NCI-H524 treated with DMSO at 0.1 percent for 48 hours (cell line): Measurements from ENCODE around the gene MBOAT1.
"Not testable (repeated sequence)": the region's sequence is repeated elsewhere in the genome, so short reads cannot be mapped to it uniquely, and the experiment has no call there.

ENCODE experiments used
- DNase-seq: peaks from one replicate; lab custom pipeline; 2025; lab: John Stamatoyannopoulos, UW

The MBOAT1 gene, protein sequence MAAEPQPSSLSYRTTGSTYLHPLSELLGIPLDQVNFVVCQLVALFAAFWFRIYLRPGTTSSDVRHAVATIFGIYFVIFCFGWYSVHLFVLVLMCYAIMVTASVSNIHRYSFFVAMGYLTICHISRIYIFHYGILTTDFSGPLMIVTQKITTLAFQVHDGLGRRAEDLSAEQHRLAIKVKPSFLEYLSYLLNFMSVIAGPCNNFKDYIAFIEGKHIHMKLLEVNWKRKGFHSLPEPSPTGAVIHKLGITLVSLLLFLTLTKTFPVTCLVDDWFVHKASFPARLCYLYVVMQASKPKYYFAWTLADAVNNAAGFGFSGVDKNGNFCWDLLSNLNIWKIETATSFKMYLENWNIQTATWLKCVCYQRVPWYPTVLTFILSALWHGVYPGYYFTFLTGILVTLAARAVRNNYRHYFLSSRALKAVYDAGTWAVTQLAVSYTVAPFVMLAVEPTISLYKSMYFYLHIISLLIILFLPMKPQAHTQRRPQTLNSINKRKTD

DNA sequence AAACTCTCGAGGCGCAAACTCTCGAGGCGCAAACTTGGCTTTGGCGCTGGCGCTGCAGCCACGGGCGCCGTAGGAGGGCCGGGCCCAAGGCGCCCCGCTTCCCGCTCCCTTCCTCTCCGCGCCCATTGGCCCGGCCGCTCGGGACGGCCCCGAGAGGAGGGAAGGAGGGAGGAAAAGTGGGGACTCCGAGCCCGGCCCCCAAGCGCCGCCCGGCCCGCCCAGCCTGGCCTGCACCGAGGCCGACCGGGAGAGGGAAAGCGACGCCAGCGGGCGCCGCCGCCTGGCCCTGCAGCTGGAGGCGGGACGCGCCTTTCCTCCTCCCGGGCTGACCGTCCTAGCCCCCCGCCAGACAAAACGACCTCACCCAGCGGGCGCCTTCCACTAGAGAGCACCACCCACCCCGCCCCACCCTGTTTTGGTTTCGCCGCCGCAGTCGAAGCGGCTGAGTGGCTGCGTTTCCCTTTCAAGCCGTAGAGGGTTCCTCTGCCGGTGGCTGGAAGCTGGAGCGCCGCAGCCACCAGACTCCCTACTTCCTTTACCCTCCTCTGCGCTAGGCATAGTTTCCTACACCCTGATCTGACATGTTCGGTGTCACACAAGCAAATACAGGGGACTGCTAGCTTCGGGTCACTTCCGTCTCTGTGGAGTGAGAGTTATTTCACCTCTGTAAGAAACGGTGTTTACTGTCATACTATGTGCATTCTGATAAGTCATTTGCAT, at the start of gene MBOAT1:
Gene MBOAT1 (minus strand): TSS at position 78 of the 720 bp plus-strand sequence. CDS start 235 bp downstream, outside the sequence.
- peak; percentile 45 for DNase-seq

DNA sequence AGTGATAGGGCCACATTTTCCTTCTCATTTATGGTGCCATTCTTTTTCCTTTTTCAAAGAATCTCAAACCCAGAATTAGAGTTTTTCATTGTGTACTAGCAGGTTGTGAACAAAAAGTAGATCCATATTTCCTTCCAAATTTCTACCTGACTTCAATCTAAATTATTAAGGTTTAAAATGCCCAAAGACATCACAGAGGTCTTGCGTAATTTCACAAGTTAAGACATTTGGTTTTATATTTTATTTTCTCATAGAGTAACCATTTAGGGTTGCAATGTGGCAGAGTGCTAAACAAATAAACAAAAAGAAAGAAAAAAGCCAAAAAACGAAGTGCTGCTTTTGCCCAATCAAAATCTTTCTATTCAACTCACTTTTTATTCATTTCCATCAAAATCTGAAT, 49.4 kb upstream of the MBOAT1 start:
- no peak for DNase-seq

DNA sequence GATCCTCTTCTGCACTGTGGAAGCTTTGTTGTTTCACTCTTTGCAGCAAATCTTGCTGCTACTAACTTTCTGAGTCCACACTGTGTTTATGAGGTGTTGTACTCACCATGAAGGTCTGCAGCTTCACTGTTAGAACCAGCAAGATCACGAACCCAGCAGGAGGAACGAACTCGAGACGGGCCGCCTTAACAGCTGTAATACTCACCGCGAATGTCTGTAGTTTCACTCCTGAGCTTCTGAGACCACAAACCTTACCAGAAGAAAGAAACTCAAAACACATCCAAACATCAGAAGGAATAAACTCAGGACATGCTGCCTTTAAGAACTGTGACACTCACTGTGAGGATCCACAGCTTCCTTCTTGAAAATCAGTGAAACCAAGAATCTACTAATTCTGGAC, 48.1 kb upstream of the MBOAT1 start:
- no peak for DNase-seq

DNA sequence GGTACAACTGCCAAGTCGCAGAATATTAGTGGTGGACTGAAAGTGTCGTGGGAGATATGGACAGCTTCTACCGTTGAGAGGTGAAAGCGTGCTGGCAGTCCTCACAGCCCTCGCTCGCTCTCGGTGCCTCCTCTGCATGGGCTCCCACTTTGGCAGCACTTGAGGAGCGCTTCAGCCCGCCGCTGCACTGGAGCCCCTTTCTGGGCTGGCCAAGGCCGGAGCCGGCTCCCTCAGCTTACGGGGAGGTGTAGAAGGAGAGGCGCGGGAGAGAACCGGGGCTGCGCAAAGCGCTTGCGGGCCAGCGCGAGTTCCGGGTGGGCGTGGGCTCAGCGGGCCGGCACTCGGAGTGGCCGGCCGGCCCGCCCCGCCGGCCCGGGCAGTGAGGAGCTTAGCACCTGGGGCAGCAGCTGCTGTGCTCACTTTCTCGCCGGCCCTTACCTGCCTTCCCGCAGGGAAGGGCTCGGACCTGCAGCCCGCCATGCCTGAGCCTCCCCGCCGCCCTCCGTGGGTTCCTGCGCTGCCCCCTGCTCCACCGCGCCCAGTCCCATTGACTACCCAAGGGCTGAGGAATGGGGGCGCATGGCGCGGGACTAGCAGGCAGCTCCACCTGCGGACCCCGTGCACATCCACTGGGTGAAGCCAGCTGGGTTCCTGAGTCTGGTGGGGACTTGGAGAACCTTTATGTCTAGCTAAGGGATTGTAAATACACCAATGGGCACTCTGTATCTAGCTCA, 47.2 kb upstream of the MBOAT1 start:
- no peak for DNase-seq

DNA sequence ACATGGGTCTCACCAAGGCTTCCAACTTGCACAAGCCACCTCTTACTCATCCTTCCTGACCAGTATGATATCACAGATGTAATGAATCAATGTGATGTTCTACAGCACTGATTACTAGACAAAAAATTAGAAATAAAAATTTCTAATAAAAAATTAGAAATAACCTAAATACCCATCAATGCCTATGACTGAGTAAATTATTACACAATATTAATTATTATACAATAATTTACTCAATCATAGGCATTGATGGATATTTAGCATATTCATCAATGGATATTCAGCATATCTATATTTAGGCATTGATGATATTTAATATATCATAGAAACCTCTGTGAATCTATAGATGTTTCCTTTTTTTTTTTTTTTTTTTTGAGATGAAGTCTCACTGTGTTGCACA, 43.2 kb upstream of the MBOAT1 start:
- no peak for DNase-seq

DNA sequence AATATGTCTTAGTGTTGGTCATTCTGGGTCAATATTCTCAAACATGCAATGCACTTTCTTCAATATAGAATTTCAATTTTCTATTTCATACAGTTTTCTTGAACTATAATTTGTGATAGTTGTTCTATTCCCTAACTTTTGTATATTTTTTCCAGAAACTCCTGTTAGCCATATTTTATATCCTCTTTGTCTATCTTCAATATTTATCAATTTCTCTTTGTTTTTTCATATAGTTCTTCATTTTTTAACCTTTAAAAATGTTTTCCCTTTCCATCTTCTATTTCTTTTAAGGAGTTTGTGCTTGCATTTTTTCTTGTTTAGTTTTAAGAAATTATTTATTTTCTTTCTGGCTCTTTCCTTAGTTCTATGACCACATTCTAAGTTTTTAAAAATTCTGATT, 42.0 kb upstream of the MBOAT1 start:
- DNase-seq = no peak

DNA sequence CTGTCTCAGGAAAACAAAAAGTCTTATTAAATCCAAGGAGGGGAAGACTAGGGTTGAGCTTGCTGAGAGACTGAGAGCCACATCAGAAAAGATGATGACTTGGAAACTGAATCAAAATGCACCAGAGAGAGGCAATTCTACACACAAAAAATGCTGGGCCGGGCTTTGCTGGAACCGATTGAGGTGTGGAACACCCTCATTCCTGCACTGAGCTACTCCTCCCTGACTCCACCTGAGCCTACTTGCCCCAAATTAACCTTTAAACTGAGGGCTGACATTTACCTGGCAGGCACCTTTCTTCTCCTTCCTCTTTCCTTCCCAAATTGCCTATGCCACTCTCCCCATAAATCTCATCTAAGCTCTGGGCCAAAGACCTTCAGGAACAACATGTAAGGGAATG, 40.8 kb upstream of the MBOAT1 start:
- DNase-seq = no peak

DNA sequence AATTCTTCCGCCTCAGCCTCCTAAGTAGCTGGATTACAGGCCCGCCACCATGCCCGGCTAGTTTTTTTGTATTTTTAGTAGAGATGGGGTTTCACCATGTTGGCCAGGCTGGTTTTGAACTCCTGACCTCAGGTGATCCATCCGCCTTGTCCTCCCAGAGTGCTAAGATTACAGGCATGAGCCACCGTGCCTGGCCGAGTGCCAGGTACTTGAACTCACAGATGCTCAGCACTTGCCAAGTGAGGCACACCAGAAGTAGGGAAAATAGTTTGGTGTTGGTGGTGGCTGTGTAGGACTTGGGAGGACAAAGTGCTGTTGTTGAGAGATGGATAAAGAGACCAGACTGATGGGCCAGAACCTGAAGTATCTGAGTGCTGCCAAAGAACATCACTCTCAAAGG, 40.0 kb upstream of the MBOAT1 start:
- no peak for DNase-seq

DNA sequence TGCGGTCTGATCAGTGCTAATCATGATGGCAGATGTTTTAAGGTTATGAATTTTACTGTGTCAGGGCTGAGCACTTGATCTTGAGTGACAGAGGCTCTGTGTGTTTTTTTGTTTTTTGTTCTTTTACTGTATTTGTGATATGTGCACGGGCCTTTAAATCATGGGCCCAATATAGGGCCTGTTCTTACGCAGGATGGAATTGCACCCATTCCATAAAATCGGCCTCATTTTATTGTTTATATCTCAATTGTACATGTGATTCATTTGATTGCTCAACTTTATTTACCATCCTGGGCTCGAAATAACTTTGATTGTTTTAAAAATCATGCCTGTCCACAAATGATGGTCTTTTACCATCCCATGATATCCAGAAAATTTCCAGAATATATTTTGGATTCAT, 39.3 kb upstream of the MBOAT1 start:
- no peak for DNase-seq

DNA sequence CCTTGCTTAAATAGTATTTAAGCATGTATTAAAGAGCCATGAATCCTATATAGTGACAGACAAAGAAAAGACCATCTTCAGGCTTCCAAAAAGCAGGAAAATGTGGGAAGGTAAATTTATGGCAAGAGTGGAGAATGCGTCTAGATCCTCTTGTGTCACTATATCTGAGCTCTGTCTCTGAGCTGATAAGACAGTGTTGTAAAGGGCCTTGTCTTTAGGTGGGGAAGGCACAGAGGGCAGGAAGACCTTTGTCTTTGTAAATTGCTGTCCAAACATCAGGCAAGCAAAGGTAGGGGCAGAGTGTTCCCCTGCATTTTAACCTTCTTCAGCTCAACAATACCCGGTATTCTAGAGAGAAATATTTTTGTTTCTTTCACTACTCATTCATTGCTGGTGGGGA, 33.9 kb upstream of the MBOAT1 start:
- no peak for DNase-seq

DNA sequence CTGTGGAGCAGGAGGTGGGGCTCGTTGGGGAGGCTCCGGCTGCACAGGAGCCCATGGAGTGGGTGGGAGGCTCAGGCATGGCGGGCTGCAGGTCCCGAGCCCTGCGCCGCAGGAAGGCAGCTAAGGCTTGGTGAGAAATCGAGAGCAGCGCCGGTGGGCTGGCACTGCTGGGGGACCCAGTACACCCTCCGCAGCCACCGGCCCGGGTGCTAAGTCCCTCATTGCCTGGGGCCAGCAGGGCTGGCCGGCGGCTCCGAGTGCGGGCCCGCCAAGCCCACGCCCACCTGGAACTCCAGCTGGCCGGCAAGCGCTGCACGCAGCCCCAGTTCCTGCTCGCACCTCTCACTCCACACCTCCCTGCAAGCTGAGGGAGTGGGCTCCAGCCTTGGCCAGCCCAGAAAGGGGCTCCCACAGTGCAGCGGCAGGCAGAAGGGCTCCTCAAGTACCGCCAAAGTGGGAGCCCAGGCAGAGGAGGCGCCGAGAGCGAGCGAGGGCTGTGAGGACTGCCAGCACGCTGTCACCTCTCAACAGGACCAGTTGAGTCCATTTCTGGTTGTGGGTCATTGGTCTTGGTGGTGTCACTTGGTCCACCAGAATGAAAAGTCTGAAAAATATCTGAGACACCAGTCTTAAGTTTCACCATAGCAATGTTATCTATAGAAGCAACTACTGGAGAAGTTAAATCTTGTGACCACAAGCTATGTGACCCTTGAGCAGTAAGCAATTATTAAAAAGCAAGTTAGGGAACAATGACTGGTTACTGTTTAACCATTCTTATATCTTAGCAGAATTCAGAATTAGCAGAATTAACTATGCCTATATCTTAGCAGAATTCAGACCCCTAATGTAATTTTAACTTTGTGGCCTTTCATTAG, 32.8 kb upstream of the MBOAT1 start:
- DNase-seq = not testable (repeated sequence)

DNA sequence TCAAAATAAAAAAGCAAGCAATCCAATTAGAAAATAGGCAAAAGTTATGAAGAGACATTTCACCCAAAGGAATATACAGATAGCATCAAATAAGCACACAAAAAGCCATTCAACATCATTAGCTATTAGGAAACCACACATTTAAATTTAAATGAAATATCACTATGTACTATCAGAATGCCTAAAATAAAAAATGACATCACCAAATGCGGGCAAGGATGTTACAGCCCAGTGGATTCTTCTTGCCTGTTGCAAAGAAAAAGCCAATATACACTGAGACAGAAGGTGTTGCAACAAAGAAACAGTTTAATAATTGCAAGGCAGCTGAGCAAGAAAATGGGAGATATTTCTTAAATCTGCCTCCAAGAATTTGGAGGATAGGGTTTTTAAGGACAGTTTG, 31.0 kb upstream of the MBOAT1 start:
- DNase-seq = no peak

DNA sequence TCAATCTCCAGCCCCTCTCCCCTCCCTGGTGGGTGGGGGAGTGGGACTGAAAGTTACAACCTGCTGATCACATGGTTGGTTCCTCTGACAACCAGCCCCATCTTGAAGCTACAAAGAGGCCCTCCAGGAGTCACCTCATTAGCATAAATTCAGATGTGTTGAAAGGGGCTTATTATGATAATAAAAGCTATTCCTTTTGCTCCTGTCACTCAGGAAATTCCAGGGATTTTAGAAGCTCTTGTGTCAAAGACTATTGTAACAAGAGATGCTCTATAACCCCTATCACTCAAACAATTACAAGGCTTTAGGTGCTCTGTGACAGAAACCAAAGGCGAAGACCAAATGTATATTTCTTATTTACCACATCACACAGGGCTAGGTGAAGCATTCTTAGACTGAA, 30.1 kb upstream of the MBOAT1 start:
- DNase-seq = no peak

DNA sequence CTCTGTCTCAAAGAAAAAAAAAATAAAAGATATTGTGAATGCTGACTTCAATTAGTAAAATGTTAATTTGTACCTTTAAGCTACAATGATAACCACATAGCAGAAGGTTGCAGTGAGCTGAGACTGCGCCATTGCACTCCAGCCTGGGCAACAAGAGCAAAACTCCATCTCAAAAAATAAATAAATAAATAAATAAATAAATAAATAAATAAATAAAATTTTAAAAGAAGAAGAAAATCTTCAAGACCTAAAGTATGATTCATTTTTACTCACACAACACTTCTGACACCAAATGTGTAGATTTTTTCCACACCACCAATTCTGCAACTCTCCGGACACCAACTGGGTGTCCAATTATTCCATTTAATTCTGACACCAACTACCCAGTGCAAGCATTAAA, 28.8 kb upstream of the MBOAT1 start:
- no peak for DNase-seq

DNA sequence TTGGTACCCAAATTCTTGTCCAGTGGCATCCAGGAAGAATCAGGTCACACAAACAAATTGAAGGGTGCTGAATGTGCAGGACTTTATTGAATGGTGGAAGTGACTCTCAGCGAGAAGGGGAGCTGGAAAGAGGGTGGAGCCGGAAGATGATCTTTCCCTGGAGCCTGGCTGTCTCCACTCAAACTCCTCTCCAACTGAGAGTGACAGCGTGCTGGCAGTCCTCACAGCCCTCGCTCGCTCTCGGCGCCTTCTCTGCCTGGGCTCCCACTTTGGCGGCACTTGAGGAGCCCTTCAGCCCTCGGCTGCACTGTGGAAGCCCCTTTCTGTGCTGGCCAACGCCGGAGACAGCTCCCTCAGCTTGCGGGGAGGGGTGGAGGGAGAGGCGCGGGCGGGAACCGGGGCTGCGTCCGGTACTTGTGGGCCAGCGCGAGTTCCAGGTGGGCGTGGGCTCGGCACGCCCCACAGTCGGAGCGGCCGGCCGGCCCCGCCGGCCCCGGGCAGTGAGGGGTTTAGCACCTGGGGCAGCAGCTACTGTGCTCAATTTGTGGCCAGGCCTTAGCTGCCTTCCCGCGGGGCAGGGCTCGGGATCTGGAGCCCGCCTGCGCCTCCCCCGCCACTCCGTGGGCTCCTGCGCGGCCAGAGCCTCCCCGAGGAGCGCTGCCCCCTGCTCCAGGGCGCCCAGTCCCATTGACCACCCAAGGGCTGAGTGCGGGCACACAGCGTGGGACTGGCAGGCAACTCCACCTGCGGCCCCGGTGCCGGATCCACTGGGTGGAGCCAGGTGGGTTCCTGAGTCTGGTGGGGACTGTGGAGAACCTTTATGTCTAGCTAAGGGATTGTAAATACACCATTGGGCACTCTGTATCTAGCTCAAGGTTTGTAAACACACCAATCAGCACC, 26.7 kb upstream of the MBOAT1 start:
- DNase-seq = no peak

DNA sequence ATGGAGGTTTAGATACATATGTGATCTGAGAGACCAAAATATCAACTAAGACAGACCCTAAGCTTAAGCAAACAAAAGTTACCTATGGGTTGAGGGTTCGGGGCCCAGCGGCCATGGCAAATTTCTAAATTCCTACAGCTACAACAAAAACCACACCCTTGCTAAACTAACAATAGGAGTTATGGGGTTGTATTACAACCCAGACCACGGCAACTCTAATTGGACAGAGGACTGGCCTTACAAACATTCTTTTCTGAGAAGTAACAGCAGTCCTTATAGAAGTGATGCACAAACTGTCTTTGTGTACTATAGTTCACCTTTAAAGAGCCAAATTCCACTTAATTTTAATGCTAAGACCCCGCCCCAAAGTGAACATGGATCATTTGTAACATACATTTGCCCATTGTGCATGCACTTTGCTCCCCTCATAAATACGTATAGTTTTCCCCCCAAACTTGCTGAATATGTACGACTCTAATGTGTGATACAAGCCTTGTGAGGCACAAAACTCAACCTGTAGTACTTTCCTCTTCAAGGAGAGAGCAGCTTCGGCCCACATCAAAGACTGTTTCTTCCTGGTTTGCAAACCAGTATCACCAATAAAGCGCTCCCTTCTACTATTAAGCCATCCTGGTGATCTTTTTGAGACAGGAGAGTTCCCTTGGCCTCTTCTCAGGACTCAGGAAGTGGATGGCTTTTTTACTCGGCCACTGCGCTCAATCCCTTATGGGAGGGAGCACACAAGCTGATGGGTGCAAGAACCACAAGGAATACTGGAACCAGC, 25.6 kb upstream of the MBOAT1 start:
- no peak for DNase-seq

DNA sequence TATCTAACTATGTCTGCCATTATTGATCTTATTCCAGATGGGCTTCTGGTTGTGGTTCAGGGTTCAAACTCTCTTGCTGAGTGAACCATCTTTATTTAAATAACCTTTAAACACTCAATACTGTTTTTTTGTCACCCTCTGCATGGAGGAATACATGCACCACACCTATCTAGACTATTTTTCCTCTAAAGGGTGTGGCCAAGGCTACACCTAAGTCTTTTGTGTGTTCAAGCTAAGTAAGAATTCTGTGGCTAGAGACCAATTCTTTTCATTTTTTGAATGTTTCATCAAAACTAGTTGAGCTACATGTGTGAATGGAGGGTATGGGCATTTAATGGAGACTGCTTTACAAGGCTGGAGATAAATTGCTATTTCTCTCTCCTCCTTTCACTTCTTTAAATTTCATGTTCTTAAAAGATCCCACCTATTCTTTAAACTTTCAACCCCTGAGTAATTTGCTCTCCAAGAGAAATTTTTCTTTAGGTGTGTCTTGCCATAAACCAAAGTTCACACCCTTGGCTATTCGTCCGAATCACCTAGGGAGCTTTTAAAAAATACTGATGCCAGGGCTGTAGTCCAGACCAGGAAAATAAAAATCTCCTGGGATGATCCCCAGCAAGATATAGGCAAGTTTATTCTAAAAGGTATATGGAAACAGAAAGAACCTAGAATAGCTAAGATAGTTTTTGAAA, 24.8 kb upstream of the MBOAT1 start:
- DNase-seq = no peak

DNA sequence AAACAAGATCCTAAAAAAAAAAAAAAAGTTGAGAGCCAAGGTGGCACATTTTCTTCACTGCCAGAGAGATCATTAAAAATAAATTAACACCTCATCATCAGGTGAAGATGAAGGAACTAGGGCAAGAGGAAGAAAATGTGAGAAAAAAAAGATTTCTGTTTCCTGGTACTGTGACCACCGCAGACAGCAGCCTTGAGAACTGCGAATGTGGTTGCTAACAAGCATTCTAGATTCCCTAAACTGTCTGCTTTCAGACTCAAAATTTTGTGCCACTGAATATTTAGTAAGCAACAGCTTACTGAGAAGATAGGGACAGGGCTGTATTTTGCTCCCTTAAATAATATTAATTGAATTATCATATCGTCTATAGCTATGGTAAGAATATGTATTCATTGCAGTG, 24.1 kb upstream of the MBOAT1 start:
- DNase-seq = no peak

DNA sequence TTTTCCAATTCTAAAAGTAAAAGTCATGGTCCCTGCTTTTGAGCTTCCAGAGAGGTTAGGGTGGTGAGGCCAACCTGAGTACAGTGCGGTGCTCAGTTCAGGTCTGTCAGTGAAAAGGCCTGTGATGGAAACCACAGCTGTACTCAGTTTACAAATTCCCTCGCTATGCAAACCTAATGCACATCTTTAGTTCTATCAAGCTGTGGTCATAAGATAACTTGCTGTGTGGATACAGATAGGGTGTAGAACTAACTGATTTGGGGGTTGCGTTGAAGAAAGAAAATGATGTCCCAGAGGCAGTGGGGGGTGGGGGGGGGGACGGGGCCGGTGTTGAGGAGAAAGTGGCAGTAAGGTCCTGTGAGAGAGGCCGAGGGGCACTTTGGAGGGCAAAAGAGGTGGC, 22.8 kb upstream of the MBOAT1 start:
- DNase-seq = no peak
